NCI-H146 treated with DMSO at 0.1 percent for 48 hours (cell line): ENCODE measurements around the gene ERICH3.
A peak's percentile ranks its signal among the peaks of the same experiment; 100 is the strongest.
"Not testable (repeated sequence)": the region's sequence is repeated elsewhere in the genome, so short reads cannot be mapped to it uniquely, and the experiment has no call there.

Experiments used
- DNase-seq: peaks from one replicate; lab custom pipeline; 2025; ENCODE audit not compliant: unreplicated experiment; lab: John Stamatoyannopoulos, UW

Gene ERICH3

GRCh38 chr1:74681449-74681848 is 7.9 kb upstream of the ERICH3 start:
- DNase-seq = no peak

GRCh38 chr1:74681001-74681400 is 7.4 kb upstream of the ERICH3 start:
- DNase-seq = no peak

- no peak for DNase-seq
Observed at GRCh38 chr1:74679811-74680210, 6.2 kb upstream of the ERICH3 start.

GRCh38 chr1:74677926-74678325 is 4.3 kb upstream of the ERICH3 start:
- DNase-seq = no peak

- no peak for DNase-seq
Observed at GRCh38 chr1:74674278-74675048, 871 bp upstream of the ERICH3 start.

GRCh38 chr1:74670866-74671265 is 2.7 kb downstream of the ERICH3 start:
- DNase-seq = not testable (repeated sequence)

GRCh38 chr1:74654708-74655107 is 18.9 kb downstream of the ERICH3 start:
- DNase-seq = no peak

- DNase-seq = peak; percentile 21
Observed at GRCh38 chr1:74652711-74653139, 20.9 kb downstream of the ERICH3 start.

GRCh38 chr1:74650561-74650960 is 23.0 kb downstream of the ERICH3 start:
- DNase-seq = no peak

- no peak for DNase-seq
Observed at GRCh38 chr1:74641876-74642275, 31.7 kb downstream of the ERICH3 start.

GRCh38 chr1:74641161-74641560 is 32.4 kb downstream of the ERICH3 start:
- DNase-seq = no peak

GRCh38 chr1:74637296-74637695 is 36.3 kb downstream of the ERICH3 start:
- DNase-seq = peak; percentile 47

- DNase-seq = no peak
Observed at GRCh38 chr1:74629283-74629682, 44.3 kb downstream of the ERICH3 start.

GRCh38 chr1:74623716-74624115 is 49.9 kb downstream of the ERICH3 start:
- no peak for DNase-seq

GRCh38 chr1:74620242-74620641 is 53.4 kb downstream of the ERICH3 start:
- DNase-seq = no peak

GRCh38 chr1:74618974-74619373 is 54.6 kb downstream of the ERICH3 start:
- DNase-seq = no peak

GRCh38 chr1:74613894-74614293 is 59.7 kb downstream of the ERICH3 start:
- no peak for DNase-seq

- no peak for DNase-seq
Observed at GRCh38 chr1:74611887-74612286, 61.7 kb downstream of the ERICH3 start.

GRCh38 chr1:74610961-74611360 is 62.6 kb downstream of the ERICH3 start:
- DNase-seq = no peak

- no peak for DNase-seq
Observed at GRCh38 chr1:74609810-74610371, 63.7 kb downstream of the ERICH3 start.

- DNase-seq = peak; percentile 2
Observed at GRCh38 chr1:74596717-74597116, 76.9 kb downstream of the ERICH3 start.
